Heart left ventricle (tissue), 16 donors: ENCODE results near the gene ZNF41. TPM values are rescaled to one million over a fixed set of nuclear protein-coding genes. Genes with fewer than 3 reads are reported as not detected.
A peak's percentile ranks its signal among the peaks of the same experiment; 100 is the strongest.

Experiments used
- ATAC-seq, 4 donors: fragments of 200-7000 bp; cut with Tn5 transposase; one replicate each; pipeline ENCODE4 v1.9.1; 2020 to 2022; ENCODE audit warnings: moderate library complexity in 4 of 4, mild to moderate bottlenecking in 3 of 4, moderate number of reproducible peaks in 1 of 4
- DNase-seq, 5 donors: peaks; one replicate each; pipeline ENCODE4 v3.0.0-alpha.2; 2020
- H3K27ac ChIP-seq, 12 donors: fragments of 200-600 bp; sonication (generic) in 4 of 12; one replicate each; pipeline versions ENCODE4 v1.5.0 to v1.8.0; 2016 to 2022; ENCODE audit warnings: mild to moderate bottlenecking in 2 of 12
- H3K27me3 ChIP-seq, 9 donors: fragments of 200-600 bp; sonication (generic) in 2 of 9; one replicate each; pipeline versions ENCODE4 v1.5.1 to v1.8.0; 2016 to 2022; ENCODE audit warnings: mild to moderate bottlenecking in 3 of 9
- H3K36me3 ChIP-seq, 9 donors: fragments of 200-600 bp; sonication (generic) in 2 of 9; one replicate each; pipeline versions ENCODE4 v1.5.0 to v1.8.0; 2018 to 2022; ENCODE audit warnings: mild to moderate bottlenecking in 2 of 9
- H3K4me1 ChIP-seq, 12 donors: fragments of 200-600 bp; sonication (generic) in 4 of 12; one replicate each; pipeline versions ENCODE4 v1.5.0 to v1.8.0; 2016 to 2022; ENCODE audit warnings: mild to moderate bottlenecking in 3 of 12
- H3K4me3 ChIP-seq, 12 donors: fragments of 200-600 bp; sonication (generic) in 4 of 12; one replicate each; pipeline versions ENCODE4 v1.5.0 to v1.8.0; 2017 to 2022; ENCODE audit warnings: mild to moderate bottlenecking in 9 of 12, moderate library complexity in 4 of 12
- H3K9me3 ChIP-seq, 12 donors: fragments of 200-600 bp; sonication (generic) in 4 of 12; one replicate each; pipeline versions ENCODE4 v1.5.0 to v1.8.0; 2016 to 2022; ENCODE audit warnings: mild to moderate bottlenecking in 1 of 12
- POLR2A ChIP-seq, 2 donors: fragments of 450-650 bp; IDR thresholded peaks; one replicate each; pipeline ENCODE4 v1.6.1; 2017; ENCODE audit warnings: antibody characterized with exemption in 2 of 2, mild to moderate bottlenecking in 2 of 2, moderate library complexity in 2 of 2
- WGBS, 4 donors: extraction: QIAGEN DNeasy Blood & Tissue Kit in 2 of 4; methylation state at CpG; one replicate each; pipeline versions ENCODE4 v1.1.5 to v1.1.7; 2013 to 2018; 5-methylcytosine and 5-hydroxymethylcytosine counted together
- intact Hi-C, 10 donors: fragments of 100-400 bp; cut with DNase I; formaldehyde crosslinking; loops; one replicate each; pipeline versions ENCODE4 v1.11.1 to v1.14.2; 2022
- polyA plus RNA-seq, 2 donors: library from polyadenylated mRNA; stranded (reverse); fragments of 200-250 nt; gene quantifications; one replicate each; pipeline ENCODE4 v1.2.3, GENCODE V29; 2013
- total RNA-seq, 9 donors: library from RNA; depleted of rRNA in 2 of 9; stranded (reverse); fragments of >200 nt in 2 of 9; fragmentation: NEBNext Ultra II Directional in 3 of 9; extraction: Animal tissue kit (Norgen Biotek cat#: 25700) in 3 of 9; gene quantifications; one replicate each; pipeline versions ENCODE4 v1.1.0 to v1.2.4, GENCODE V29; 2016 to 2023
- TF ChIP-seq, protein P1 (sequence below), 12 donors: fragments of 200-600 bp; sonication (generic) in 4 of 12; IDR thresholded peaks; one replicate each; pipeline versions ENCODE4 v1.5.0 to v1.8.0; 2018 to 2022; ENCODE audit warnings: antibody characterized with exemption in 12 of 12, mild to moderate bottlenecking in 5 of 12
- donor health status: ischemic (EF 13 %, LVEDD 7.1; RV severe dilation, severe dysfunction).
- donor health status: healthy with polysubstance abuse.
- donor health status: DM: no; HTN: yes; CAD: no.
- donor health status: DM: no; HTN: no; CAD: no.
- donor health status: ischemic (EF 25% LVEDD 6.9; RV normal size, moderate dysfunction).
- donor health status: ischemic (EF 25% LVEDD 5.7; RV mildly dilated, moderate dysfunction).
- donor health status: healthy.
- donor health status: DM: yes; HTN: yes; CAD: no.
- donor health status: ischemic (EF 35%, LVEDD 5.7; RV mildly dilated, moderate dysfunction).
- donor health status: nonischemic (EF 11% LVEDD 7.7; RV severe dilation, severe dysfunction).
- donor health status: DM: yes; HTN: yes; CAD: no.
- donor health status: PGD.
- donor health status: ischemic (EF 29% LVEDD 5.4; RV normal size, mild dysfunction).
- donor health status: nonischemic (EF 23%, LVEDD 6.1; RV moderate dilation, normal function).

The ZNF41 gene
- total and polyA plus RNA-seq, 11 donors, result 4.6 to 19.6 (median 13.0) TPM

DNA sequence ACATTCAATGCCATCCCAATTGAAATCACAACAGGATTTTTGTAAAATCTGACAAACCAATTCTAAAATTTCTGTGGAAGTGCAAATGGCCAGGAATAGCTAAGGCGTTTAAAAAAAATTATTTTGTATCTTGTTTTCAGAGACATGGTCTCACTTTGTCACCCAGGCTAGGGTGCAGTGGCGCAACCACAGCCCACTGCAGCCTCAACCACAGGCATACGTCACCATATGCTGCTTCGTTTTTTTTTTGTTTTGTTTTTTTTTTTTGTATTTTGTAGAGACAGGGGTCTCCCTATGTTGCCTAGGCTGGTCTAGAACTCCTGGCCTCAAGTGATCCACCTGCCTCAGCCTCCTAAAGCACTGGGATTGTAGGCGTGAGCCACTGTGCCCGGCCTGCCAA is 24.5 kb downstream of the ZNF41 start:
- H3K27ac ChIP-seq, result no peak overlapping the region
- ATAC-seq, result no peak
- 81 to 93% (median 87%) methylated on average over 6 of the region's 6 CpGs for WGBS, 4 donors
- no peaks in the 10 kb centered on the region for H3K4me1 ChIP-seq
- intact Hi-C loops, result no loop called here
- DNase-seq, result no peak
- H3K36me3 ChIP-seq, result peaks cover 0 to 28% (median 22%) of the 10 kb centered on the region in 9 donors
- H3K9me3 ChIP-seq, result peaks cover 0 to 3% (median 0%) of the 10 kb centered on the region in 12 donors
- no peak overlapping the region for H3K4me3 ChIP-seq
- TF ChIP-seq POLR2A (IDR thresholded peaks at IDR 0.05), result no peak
- TF ChIP-seq, protein P1, sequence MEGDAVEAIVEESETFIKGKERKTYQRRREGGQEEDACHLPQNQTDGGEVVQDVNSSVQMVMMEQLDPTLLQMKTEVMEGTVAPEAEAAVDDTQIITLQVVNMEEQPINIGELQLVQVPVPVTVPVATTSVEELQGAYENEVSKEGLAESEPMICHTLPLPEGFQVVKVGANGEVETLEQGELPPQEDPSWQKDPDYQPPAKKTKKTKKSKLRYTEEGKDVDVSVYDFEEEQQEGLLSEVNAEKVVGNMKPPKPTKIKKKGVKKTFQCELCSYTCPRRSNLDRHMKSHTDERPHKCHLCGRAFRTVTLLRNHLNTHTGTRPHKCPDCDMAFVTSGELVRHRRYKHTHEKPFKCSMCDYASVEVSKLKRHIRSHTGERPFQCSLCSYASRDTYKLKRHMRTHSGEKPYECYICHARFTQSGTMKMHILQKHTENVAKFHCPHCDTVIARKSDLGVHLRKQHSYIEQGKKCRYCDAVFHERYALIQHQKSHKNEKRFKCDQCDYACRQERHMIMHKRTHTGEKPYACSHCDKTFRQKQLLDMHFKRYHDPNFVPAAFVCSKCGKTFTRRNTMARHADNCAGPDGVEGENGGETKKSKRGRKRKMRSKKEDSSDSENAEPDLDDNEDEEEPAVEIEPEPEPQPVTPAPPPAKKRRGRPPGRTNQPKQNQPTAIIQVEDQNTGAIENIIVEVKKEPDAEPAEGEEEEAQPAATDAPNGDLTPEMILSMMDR (IDR thresholded peaks at IDR 0.05), result no peak
- H3K27me3 ChIP-seq, result no peaks in the 10 kb centered on the region

DNA sequence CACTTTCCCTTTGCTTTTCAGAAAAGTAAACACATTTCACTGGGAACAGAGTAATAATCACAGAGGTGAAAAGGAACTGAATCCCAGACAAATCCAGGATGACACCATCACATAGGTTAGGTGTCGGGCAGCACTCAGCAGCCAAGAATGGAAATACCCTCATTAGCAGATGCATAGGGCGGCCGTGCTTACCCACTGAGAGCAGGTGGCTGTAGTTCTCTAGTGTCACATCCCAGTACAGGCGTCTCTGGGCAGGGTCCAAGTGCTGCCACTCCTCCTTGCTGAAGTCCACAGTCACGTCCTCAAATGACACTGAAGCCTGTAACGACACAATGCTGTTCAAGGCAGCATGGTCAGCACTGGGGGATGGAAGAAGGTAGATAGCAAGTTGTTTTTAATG is 26.9 kb downstream of the ZNF41 start:
- H3K4me1 ChIP-seq, result no peaks in the 10 kb centered on the region
- no peak overlapping the region for H3K4me3 ChIP-seq
- no peak overlapping the region for H3K27ac ChIP-seq
- peak; percentile 67 to 87 (median 80) for ATAC-seq
- intact Hi-C loops, result no loop called here
- H3K27me3 ChIP-seq, result no peaks in the 10 kb centered on the region
- DNase-seq, result peak in 4 of 5 donors; percentile 10 to 50 (median 37)
- TF ChIP-seq, protein P1 (IDR thresholded peaks at IDR 0.05), result no peak
- no peak for TF ChIP-seq POLR2A (IDR thresholded peaks at IDR 0.05)
- peaks cover 0 to 4% (median 0%) of the 10 kb centered on the region in 12 donors for H3K9me3 ChIP-seq
- H3K36me3 ChIP-seq, result peaks cover 0 to 44% (median 38%) of the 10 kb centered on the region in 9 donors
- 55 to 61% (median 56%) methylated on average over 6 of the region's 6 CpGs for WGBS, 4 donors

DNA sequence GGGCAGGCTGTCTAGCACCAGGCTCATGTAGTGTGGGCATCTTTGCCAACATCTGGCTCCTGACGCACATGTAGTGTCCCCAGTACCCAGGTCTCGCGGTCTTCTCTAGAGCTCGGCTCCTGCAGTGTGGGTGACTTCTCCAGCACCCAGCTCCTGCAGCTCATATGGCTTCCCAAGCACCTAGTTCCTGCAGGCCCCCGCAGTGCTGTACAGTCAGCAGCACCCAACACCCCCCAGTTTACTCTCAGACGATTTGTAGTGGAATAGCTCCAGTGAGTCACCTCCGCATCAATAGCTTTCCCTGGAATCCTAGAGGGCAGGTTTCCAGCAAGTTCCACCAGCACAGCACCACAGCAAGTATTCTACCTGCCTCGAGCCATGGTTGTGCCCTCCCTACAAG is 30.9 kb downstream of the ZNF41 start:
- no peak overlapping the region for H3K27ac ChIP-seq
- H3K9me3 ChIP-seq, result peaks cover 0 to 38% (median 8%) of the 10 kb centered on the region in 12 donors
- H3K4me1 ChIP-seq, result no peaks in the 10 kb centered on the region
- DNase-seq, result no peak
- ATAC-seq, result no peak
- H3K27me3 ChIP-seq, result no peaks in the 10 kb centered on the region
- intact Hi-C loops, result no loop called here
- TF ChIP-seq, protein P1 (IDR thresholded peaks at IDR 0.05), result no peak
- no peak for TF ChIP-seq POLR2A (IDR thresholded peaks at IDR 0.05)
- H3K36me3 ChIP-seq, result peaks cover 0 to 82% (median 56%) of the 10 kb centered on the region in 9 donors
- H3K4me3 ChIP-seq, result no peak overlapping the region
- WGBS, 4 donors, result 81 to 98% (median 89%) methylated on average over 6 to 8 of the region's 8 CpGs

DNA sequence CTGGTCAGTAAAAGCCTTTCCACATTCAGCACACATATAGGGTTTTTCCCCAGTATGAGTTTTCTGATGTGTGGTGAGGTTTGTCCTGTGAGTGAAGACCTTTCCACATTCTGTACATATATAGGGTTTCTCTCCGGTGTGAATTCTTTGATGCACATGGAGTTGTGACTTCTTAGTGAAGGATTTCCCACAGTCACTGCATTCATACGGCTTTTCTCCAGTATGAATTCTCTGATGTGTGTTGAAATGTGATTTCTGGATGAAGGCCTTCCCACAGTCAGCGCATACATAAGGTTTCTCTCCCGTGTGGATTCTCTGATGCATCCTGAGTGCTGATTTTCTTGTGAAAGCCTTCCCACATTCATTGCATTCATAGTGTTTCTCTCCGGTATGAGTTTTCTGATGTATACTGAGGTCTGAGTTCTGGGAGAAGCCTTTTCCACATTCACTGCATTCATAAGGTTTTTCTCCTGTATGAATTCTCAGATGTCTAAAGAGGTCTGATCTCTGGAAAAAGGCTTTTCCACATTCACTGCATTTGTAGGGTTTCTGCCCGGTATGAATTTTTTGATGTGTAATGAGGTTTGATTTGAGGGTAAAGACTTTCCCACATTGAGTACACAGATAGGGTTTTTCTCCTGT is 34.7 kb downstream of the ZNF41 start:
- WGBS, 4 donors, result 87 to 98% (median 94%) methylated on average over 6 of the region's 6 CpGs
- peaks cover 0 to 56% (median 9%) of the 10 kb centered on the region in 12 donors for H3K9me3 ChIP-seq
- no peaks in the 10 kb centered on the region for H3K27me3 ChIP-seq
- H3K4me3 ChIP-seq, result no peak overlapping the region
- no peak for DNase-seq
- ATAC-seq, result no peak
- intact Hi-C loops, result no loop called here
- H3K27ac ChIP-seq, result no peak overlapping the region
- H3K4me1 ChIP-seq, result no peaks in the 10 kb centered on the region
- TF ChIP-seq, protein P1 (IDR thresholded peaks at IDR 0.05), result no peak
- TF ChIP-seq POLR2A (IDR thresholded peaks at IDR 0.05), result no peak
- peaks cover 0 to 64% (median 32%) of the 10 kb centered on the region in 9 donors for H3K36me3 ChIP-seq
